Measurements from ENCODE around the gene PARD6A.
"Not testable (repeated sequence)": the region's sequence is repeated elsewhere in the genome, so short reads cannot be mapped to it uniquely, and the experiment has no call there.

The PARD6A gene

DNA sequence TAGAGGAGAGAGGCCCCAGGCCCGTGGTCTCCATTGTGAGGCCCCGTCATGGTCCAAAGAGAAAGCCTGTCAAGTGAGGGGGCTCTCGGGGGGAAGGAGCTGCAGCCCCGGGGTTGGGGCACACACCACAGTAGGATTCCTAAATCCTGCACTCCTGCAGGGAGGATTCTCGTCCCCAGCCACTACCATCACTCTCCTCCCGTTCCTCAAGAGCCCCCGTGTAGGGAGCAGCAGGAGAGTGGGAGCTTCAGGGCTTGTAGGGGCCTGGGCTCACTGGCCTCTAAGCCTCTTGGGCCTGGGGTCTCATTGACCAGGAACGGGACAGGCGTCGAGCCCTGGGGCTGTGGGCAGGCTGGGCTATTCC lies 6.7 kb downstream of the PARD6A start:
- DNase-seq (ENCODE audit: low read depth): no peak

DNA sequence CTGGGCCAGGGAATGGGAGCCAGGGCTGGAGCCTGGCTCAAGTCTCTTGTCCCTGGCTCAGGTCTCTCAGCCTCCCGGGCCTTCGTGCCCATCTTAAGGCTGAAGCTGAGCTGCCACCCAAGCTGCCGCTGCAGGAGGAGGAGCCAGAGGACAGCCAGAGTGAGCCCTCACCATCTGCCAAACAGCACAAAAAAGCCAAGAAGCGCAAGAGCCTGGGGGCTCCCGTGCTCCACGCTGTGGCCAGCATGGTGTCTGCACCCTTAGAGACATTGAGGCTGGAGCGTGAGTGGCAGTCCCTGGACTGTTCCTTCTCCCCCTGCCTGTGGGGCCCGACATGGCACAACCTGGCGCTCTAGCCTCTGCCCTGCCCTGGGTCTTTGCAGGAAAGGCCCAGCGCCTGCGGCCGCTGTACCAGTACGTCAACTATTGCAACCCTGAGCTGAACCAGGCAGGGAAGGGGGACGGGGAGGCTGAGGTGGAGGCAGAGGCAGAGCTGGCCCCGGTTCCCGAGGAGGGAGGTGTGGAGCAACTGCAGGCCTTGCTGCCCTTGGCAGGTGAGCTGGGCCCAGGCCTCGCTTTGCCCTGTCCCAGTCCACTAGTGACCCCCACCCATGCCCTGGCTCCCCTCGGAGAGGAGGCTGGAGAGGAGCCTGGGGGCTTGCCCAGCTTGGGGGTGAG lies 7.2 kb downstream of the PARD6A start:
- DNase-seq (ENCODE audit: low read depth): peak; percentile 46

GRCh38 chr16:67668495-67669157 lies 7.9 kb downstream of the PARD6A start:
- DNase-seq (ENCODE audit: low read depth): no peak

DNA sequence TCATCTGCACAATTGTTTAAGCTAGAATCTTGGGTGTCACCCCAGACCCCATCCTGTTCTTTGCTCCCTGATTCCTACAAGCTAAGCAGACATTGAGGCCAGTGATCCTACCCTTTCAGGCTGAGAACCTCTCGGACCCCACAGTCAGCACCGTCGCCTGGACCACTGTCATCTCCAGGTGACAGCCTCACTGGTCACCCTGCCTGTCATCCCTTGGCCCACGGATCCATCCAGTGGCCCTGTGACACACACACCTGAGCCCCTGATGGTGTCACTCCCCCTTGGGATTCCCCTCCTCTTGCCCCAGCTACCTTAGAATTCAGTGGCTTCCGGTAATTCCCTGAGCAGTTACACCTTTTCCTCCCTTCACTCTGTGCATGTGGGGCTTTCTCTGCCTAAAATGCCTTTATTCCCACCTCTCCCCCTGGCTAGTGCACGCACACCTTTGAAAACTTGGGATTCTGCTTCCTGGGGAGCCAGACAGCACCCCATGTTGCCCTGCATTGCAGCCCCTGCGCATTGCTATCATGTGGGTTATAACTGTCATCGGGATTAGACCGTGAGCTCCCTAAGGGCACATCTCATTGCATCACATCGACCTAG lies 8.8 kb downstream of the PARD6A start:
- DNase-seq (ENCODE audit: low read depth): no peak

GRCh38 chr16:67672306-67672705 lies 11.5 kb downstream of the PARD6A start:
- DNase-seq (ENCODE audit: low read depth): no peak

DNA sequence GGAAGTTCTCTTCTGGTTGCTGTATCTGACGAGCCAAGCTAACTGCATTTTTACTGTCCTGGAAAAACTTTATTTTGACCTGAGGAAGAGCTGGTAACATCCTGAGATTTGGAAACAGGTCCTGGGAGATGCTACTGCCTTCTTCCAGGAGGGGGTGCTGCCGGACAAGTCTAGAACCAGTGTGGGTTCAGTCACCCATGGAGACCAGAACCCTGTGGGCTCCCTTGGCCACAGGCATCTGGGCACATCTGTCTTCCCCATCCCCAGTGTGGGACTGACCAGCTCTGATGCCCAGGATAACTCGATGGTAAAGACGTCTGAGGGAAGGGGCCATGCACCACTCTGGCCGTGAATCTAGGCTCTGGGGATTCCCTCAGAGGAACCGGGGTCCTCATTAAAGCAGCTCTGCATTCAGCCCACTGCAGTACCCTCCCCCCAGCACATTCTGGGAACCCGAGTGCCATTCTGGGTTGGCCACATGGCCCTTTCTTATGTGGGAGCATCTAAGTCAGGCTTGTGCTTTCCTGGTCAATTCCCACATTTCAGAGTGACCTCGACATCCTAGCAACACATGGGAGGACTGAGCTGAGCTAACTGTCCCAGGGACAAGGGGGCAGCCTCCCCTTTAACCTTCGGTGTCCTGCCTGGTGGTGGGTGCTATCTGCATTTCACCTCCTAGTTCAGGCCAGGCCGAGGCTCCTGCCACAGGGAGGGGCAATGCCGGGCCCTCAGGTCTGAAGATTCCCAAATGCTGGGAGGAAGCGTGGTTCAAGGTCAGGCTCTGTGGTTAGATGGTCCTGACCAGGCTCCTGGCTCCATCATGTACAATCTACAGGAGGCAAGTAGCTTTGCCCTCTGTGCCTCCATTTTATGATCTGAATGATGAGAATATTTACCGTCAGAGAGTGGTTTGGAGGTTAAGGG lies 12.2 kb downstream of the PARD6A start:
- no peak for DNase-seq (ENCODE audit: low read depth)

DNA sequence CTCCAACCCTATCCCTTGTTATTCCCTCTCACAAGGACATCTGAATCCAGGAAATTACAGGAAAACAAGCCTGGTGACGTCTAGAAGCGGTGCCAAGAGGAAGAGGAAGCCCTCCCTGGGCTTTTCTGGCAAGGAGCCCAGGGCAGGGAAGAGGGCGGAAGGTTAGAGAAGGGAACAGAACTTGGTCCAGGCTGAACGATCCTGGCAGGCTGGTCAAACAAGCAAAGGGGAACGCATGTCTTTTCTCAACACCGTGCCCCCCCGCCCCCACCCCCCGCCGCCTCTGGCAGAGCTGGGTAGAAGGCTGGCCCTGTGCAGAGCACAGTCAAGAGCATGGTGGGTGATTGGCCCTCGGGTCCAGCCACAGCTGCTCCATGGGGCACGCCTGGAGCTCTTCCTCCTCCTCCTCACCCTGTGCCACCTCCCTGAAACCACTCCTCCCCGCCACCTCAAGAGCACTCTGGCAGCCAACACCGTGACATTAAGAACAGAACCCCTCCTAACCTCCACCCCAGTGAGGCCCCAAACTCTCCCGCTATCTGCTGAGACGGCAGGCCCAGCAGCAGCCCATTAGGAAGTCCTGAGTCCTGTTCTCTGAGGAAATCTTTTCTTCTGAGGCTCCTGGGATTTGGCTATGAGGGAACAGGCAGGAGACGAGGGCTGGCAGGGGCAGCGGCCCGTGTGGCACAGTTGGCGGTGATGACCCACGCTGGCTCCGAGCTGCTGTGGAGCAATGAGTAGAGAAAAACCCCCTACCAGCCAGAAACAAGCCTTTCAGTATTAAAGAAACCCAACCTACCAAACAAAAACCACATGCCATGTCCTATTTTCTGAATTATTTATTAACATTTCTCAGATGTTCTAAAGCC lies 13.2 kb downstream of the PARD6A start:
- DNase-seq (ENCODE audit: low read depth): no peak

DNA sequence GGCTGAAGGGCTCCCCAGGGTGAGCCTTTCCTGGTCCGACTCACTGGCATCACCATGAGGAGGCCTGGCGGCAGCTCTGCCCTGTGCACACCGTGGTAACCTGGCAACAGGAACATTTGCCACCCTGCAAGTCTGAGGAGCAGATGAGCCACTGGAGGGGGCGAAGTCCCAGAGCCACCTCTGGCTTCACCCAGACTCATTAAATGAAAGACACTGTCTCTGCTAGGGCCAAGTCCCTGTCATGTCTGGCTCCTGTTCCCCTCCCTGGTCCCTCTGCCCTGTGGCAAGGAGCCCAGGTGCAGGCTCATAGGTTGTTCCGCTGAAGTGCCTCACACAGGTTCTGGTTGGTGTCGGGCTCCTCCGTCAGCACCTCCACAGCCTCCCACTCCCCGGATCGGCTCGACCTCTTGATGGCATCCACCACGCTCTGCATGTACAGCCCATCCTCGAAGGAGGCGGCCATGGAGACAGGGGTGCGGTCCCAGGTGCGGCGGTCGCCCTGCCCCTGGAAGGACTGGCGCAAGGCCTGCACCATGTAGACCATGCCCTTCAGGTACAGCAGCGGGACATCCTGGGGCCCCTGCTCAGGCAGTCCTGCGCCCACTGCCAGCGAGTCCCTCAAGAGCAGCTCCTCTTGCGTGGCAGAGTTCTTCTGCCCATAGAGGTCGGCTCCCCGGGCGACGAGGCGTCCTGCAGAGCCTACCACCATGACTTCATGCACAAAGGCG lies 14.3 kb downstream of the PARD6A start:
- no peak for DNase-seq (ENCODE audit: low read depth)

DNA sequence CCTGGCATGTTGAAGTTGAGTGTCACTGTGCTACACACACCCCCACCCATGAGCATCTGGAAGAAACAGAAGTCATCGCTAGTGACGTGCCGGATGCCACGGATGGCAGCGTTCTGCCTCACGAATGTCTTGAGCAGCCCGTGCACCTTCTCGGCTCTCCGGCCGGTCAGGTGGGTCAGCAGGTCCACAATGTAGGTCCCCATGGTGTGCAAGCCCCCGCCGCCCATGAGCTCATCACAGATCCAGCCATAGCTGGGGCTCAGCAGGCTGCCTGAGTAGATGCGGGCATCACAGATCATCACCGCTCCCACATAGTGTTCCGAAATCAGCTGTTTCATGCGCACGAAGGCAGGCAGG lies 14.8 kb downstream of the PARD6A start:
- no peak for DNase-seq (ENCODE audit: low read depth)

DNA sequence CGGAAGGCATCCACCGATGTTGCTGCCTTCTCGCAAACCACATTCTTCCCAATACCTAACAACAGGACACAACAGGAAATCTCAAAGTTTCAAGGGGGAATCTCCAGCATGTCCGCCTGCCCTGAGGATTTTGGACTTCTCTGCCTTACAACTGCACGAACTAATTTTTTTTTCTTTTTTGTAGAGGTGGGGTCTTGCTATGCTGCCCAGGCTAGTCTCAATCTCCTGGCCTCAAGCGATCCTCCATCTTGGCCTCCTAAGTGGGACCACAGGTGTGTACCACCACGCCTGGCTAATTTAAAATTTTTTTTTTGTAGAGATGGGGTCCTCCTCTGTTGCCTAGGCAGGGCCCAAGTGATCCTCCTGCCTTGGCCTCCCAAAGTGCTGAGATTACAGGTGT lies 15.2 kb downstream of the PARD6A start:
- DNase-seq (ENCODE audit: low read depth): no peak

DNA sequence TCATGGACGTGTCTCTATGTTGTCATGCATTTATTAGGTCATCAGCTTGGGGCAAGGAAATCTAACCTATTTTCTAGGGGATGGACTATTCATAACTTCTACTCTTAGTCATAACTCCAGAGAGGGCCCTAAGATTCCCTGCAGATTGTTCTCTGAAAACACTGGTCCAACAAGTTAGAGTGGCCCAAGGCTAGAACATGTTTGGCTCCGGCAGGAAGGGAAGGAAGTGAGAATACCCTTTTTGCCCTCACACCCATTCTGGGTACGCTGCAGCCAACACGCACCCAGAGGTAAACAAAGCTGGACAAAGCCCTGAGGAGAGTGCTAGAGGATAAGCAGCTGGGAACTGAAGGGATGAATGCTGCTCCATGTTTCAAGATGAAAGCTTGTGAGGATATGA lies 15.8 kb downstream of the PARD6A start:
- DNase-seq (ENCODE audit: low read depth): no peak

DNA sequence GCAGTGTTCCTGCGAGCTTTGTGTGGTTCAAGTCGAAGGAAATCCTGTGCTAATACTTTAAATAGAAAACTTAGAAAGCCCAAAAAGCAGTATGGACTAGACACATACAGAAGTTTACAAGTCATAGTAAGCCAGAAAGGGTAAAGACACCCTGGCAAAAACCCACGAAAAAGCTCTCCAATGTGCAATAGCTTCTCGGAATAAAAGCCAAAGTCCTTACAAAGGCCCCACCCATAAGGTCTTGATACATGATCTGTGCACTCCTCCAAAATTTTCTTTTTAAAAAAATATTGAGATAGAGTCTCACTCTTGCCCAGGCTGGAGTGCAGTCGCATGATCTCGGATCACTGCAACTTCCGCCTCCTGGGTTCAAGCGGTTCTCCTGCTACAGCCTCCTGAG lies 16.2 kb downstream of the PARD6A start:
- no peak for DNase-seq (ENCODE audit: low read depth)

DNA sequence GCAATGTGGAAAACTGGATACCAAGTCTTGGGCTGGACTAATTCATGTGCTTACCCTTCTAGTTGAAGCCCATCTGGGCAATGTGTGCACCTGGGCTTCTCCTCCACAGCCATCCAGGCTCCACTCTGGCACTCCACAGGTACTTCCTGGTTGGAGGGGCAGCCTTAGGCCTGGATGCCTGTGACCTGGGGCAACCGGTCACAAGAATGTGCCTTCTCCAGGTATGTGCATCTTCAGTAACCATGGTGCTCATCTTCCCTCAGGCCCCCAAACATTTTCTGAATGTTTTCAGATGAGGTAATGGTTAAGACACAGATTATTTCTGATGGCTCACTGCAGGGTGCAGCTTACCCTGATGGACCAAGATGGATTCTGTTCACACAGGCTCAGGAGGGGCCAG lies 17.0 kb downstream of the PARD6A start:
- no peak for DNase-seq (ENCODE audit: low read depth)

- no peak for DNase-seq (ENCODE audit: low read depth)
These were observed 17.7 kb downstream of the PARD6A start for GRCh38 chr16:67678354-67679023.

- DNase-seq (ENCODE audit: low read depth): no peak
These were observed 19.5 kb downstream of the PARD6A start for GRCh38 chr16:67679935-67680897.

DNA sequence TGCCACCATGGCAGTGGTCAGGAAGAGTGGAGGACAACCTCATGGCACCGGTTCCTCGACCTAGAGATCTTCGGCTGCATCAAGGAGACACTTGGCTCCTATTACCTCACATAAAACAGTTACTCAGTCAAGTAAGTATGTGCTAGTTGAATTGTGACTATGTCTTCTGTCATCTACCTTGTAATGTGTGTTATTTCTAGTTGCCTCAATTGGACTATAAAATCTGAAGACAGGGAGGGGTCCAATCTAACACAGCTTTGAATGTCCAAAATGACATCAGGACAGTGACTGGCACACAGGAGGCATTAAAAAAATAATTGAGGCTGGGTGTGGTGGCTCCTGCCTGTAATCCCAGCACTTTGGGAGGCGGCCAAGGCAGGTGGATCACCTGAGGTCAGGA lies 23.0 kb downstream of the PARD6A start:
- no peak for DNase-seq (ENCODE audit: low read depth)

DNA sequence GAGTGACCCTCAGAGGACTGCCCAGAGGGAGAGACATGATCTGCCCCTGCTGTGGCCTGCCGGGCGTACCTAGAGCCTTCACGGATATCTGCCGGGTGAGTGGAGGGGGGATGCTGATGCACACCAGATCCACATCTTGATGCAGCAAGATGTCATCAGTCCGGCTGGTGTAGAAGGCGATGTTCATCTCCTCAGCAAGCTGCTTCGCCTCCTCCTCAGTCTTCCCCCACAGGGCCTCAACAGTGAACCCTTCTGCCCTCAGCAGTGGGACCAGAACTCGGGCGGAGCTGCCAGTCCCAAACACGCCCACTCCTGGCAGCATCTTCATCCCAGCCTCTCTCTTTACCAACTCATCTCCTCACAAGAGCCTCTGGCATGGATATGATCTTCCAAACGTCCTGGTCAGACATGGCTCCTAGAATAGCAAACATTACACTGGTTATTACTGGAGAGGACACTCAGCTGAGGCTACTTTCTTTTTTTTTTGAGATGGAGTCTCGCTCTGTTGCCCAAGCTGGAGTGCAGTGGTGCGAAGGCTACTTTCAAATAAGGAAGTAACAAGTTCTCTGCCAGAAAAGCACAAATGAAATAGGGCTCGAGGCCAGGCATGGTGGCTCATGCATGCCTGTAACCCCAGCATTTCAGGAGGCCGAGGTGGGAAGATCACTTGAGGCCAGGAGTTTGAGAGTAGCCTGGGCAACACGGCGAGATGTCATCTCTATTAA lies 24.8 kb downstream of the PARD6A start:
- no peak for DNase-seq (ENCODE audit: low read depth)

DNA sequence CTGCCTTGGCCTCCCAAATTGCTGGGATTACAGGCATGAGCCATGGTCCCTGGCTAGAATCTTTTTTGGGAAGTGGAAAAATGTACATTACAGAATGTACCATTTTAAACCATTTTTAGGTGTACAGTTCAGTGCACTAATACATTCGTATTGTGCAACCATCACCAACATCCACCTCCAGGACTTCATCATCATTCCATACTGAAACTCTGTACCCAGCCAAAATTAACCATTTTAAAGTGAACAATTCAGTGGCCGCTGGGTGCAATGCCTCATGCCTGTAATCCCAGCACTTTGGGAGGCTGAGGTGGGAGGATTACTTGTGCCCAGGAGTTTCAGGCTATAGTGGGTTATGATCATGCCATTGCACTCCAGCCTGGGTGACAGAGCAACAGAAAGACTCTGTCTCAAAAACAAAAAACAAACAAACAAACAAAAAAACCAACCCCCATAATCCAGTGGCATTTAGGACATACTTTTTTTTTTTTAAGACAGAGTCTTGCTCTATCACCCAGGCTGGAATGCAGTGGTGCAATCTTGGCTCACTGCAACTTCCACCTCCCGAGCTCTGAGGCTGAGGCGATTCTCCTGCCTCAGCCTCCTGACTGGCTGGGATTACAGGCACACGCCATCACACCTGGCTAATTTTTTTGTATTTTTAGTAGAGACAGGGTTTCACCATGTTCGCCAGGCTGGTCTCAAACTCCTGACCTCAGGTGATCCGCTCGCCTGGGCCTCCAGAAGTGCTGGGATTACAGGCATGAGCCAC lies 32.9 kb downstream of the PARD6A start:
- not testable (repeated sequence) for DNase-seq (ENCODE audit: low read depth)

Data from stimulated activated CD8-positive, alpha-beta memory T cell treated with anti-CD3 and anti-CD28 coated beads, Interleukin-7, amount 100 ng/mL, for 24 hours (primary cell).